ENCODE measurements around the gene NAT10. TPM values are rescaled to one million over a fixed set of nuclear protein-coding genes. Genes with fewer than 3 reads are reported as not detected.
A peak's percentile ranks its signal among the peaks of the same experiment; 100 is the strongest.
"Not testable (repeated sequence)": the region's sequence is repeated elsewhere in the genome, so short reads cannot be mapped to it uniquely, and the experiment has no call there.

Gene NAT10
- total and polyA plus RNA-seq, 2 donors from 2014 or later, result 24.1 to 43.1 TPM

- H3K9me3 ChIP-seq (ENCODE audit: control insufficient read depth in 2 of 3, insufficient read depth in 1 of 3, low read length in 3 of 3), result no peaks in the 10 kb centered on the region
- H3K27ac ChIP-seq (ENCODE audit: low read depth in 2 of 2, low read length in 2 of 2), result no peak overlapping the region
- TF ChIP-seq CTCF (IDR thresholded peaks at IDR 0.05; ENCODE audit: borderline replicate concordance, extremely low read depth, insufficient read depth), result no peak
- no peak overlapping the region for H3K4me3 ChIP-seq (ENCODE audit: low read length in 3 of 3)
- H3K9ac ChIP-seq (ENCODE audit: low read length in 3 of 3), result no peak overlapping the region
- H3K27me3 ChIP-seq (ENCODE audit: control insufficient read depth, insufficient read depth, low read length), result no peaks in the 10 kb centered on the region
- peaks cover 0 to 5% (median 2%) of the 10 kb centered on the region in 3 donors for H3K4me1 ChIP-seq (ENCODE audit: control insufficient read depth in 2 of 3, insufficient read depth in 2 of 3, low read depth in 1 of 3, low read length in 3 of 3)
- H3K36me3 ChIP-seq (ENCODE audit: control insufficient read depth in 2 of 3, insufficient read depth in 3 of 3, low read length in 3 of 3), result peaks cover 4 to 12% (median 6%) of the 10 kb centered on the region in 3 donors
- intact Hi-C loops (cut with DNase I), result no loop called here
- no peak for FAIRE-seq
- DNase-seq, result peak in 1 of 5 donors; percentile 18
Measured at GRCh38 chr11:34068111-34068510, 37.3 kb upstream of the NAT10 start.

GRCh38 chr11:34071306-34071705, 34.1 kb upstream of the NAT10 start:
- FAIRE-seq; DNase-seq; H3K9ac ChIP-seq (ENCODE audit: low read length in 3 of 3); intact Hi-C loops (cut with DNase I); H3K9me3 ChIP-seq (ENCODE audit: control insufficient read depth in 2 of 3, insufficient read depth in 1 of 3, low read length in 3 of 3); H3K27me3 ChIP-seq (ENCODE audit: control insufficient read depth, insufficient read depth, low read length); H3K4me1 ChIP-seq (ENCODE audit: control insufficient read depth in 2 of 3, insufficient read depth in 2 of 3, low read depth in 1 of 3, low read length in 3 of 3); H3K4me3 ChIP-seq (ENCODE audit: low read length in 3 of 3); H3K27ac ChIP-seq (ENCODE audit: low read depth in 2 of 2, low read length in 2 of 2): not testable (repeated sequence)
- peaks cover 4 to 20% (median 12%) of the 10 kb centered on the region in 3 donors for H3K36me3 ChIP-seq (ENCODE audit: control insufficient read depth in 2 of 3, insufficient read depth in 3 of 3, low read length in 3 of 3)

GRCh38 chr11:34072041-34072440, 33.4 kb upstream of the NAT10 start:
- Histone ChIP-seq H3K9ac (ENCODE audit: low read length in 3 of 3) (no peak overlapping the region), H3K36me3 (ENCODE audit: control insufficient read depth in 2 of 3, insufficient read depth in 3 of 3, low read length in 3 of 3) (peaks cover 5 to 22% (median 13%) of the 10 kb centered on the region in 3 donors), H3K9me3 (ENCODE audit: control insufficient read depth in 2 of 3, insufficient read depth in 1 of 3, low read length in 3 of 3) (no peaks in the 10 kb centered on the region), H3K27me3 (ENCODE audit: control insufficient read depth, insufficient read depth, low read length) (no peaks in the 10 kb centered on the region), H3K4me3 (ENCODE audit: low read length in 3 of 3) (no peak overlapping the region), H3K4me1 (ENCODE audit: control insufficient read depth in 2 of 3, insufficient read depth in 2 of 3, low read depth in 1 of 3, low read length in 3 of 3) (no peaks in the 10 kb centered on the region), H3K27ac (ENCODE audit: low read depth in 2 of 2, low read length in 2 of 2) (no peak overlapping the region)
- TF ChIP-seq CTCF (IDR thresholded peaks at IDR 0.05; ENCODE audit: borderline replicate concordance, extremely low read depth, insufficient read depth), result no peak
- intact Hi-C loops (cut with DNase I), result no loop called here
- DNase-seq (no peak), FAIRE-seq (no peak)

GRCh38 chr11:34072832-34073231, 32.6 kb upstream of the NAT10 start:
- Histone ChIP-seq H3K27ac (ENCODE audit: low read depth in 2 of 2, low read length in 2 of 2) (no peak overlapping the region), H3K9ac (ENCODE audit: low read length in 3 of 3) (no peak overlapping the region), H3K36me3 (ENCODE audit: control insufficient read depth in 2 of 3, insufficient read depth in 3 of 3, low read length in 3 of 3) (peaks cover 7 to 30% (median 13%) of the 10 kb centered on the region in 3 donors), H3K9me3 (ENCODE audit: control insufficient read depth in 2 of 3, insufficient read depth in 1 of 3, low read length in 3 of 3) (no peaks in the 10 kb centered on the region), H3K4me3 (ENCODE audit: low read length in 3 of 3) (no peak overlapping the region), H3K4me1 (ENCODE audit: control insufficient read depth in 2 of 3, insufficient read depth in 2 of 3, low read depth in 1 of 3, low read length in 3 of 3) (no peaks in the 10 kb centered on the region), H3K27me3 (ENCODE audit: control insufficient read depth, insufficient read depth, low read length) (no peaks in the 10 kb centered on the region)
- intact Hi-C loops (cut with DNase I), result no loop called here
- DNase-seq (no peak), FAIRE-seq (no peak)
- no peak for TF ChIP-seq CTCF (IDR thresholded peaks at IDR 0.05; ENCODE audit: borderline replicate concordance, extremely low read depth, insufficient read depth)
